HG02973 (cell line): ENCODE data around the gene PCYT2.

Source experiments
- ATAC-seq: cut with Tn5 transposase; IDR thresholded peaks from one replicate; pipeline ENCODE4 v1.9.1; 2021; ENCODE audit warnings: moderate library complexity; ENCODE audit not compliant: unreplicated experiment

Gene PCYT2

GRCh38 chr17:81877569-81877968, 33.6 kb downstream of the PCYT2 start:
- ATAC-seq, result no peak

GRCh38 chr17:81871387-81872230, 39.6 kb downstream of the PCYT2 start:
- peak; percentile 40 for ATAC-seq

- ATAC-seq, result peak; percentile 4
Observed at GRCh38 chr17:81870981-81871386, 40.2 kb downstream of the PCYT2 start, which contains the start of gene ARHGDIA. Gene ARHGDIA (minus strand): TSS chr17:81871337. CDS start chr17:81869930, 1,407 bp downstream.

- peak; percentile 14 for ATAC-seq
Observed at GRCh38 chr17:81870131-81870980, 40.8 kb downstream of the PCYT2 start.

GRCh38 chr17:81869221-81870130, 41.7 kb downstream of the PCYT2 start:
- no peak for ATAC-seq

GRCh38 chr17:81868674-81869220, 42.5 kb downstream of the PCYT2 start:
- no peak for ATAC-seq

GRCh38 chr17:81867991-81868673, 43.1 kb downstream of the PCYT2 start:
- ATAC-seq, result no peak

- no peak for ATAC-seq
Observed at GRCh38 chr17:81867170-81867990, 43.8 kb downstream of the PCYT2 start.

GRCh38 chr17:81866440-81867169, 44.6 kb downstream of the PCYT2 start:
- ATAC-seq, result no peak

- no peak for ATAC-seq
Observed at GRCh38 chr17:81865733-81866439, 45.3 kb downstream of the PCYT2 start.

GRCh38 chr17:81865358-81865732, 45.9 kb downstream of the PCYT2 start:
- ATAC-seq, result no peak

GRCh38 chr17:81863833-81864768, 47.1 kb downstream of the PCYT2 start:
- ATAC-seq, result no peak

GRCh38 chr17:81863123-81863675, 48.0 kb downstream of the PCYT2 start:
- ATAC-seq, result no peak

GRCh38 chr17:81860756-81861568, 50.2 kb downstream of the PCYT2 start:
- peak; percentile 71 for ATAC-seq

GRCh38 chr17:81859906-81860755, 51.1 kb downstream of the PCYT2 start, which contains the start of gene P4HB:
Gene P4HB (minus strand): TSS chr17:81860535. CDS start chr17:81860471, 64 bp downstream.
- no peak for ATAC-seq
